Activated T-cell treated with anti-CD3 and anti-CD28 coated beads for 1 hour (primary cell): ENCODE data around the gene AK3.
"Not testable (repeated sequence)": the region's sequence is repeated elsewhere in the genome, so short reads cannot be mapped to it uniquely, and the experiment has no call there.

Experiments used
- DNase-seq: peaks from one replicate; pipeline ENCODE4 v3.0.0-alpha.2; 2020; ENCODE audit warnings: low read depth

Gene AK3

GRCh38 chr9:4740638-4741364, at the start of gene AK3:
Gene AK3 (minus strand): TSS chr9:4741202. CDS start chr9:4741087, 115 bp downstream.
- peak; percentile 71 for DNase-seq

GRCh38 chr9:4788703-4789102, 47.7 kb upstream of the AK3 start:
- DNase-seq, result no peak

- DNase-seq, result no peak
Measured at GRCh38 chr9:4787876-4788275, 46.9 kb upstream of the AK3 start.

GRCh38 chr9:4786599-4786998, 45.6 kb upstream of the AK3 start:
- no peak for DNase-seq

GRCh38 chr9:4784403-4784802, 43.4 kb upstream of the AK3 start:
- DNase-seq, result no peak

GRCh38 chr9:4783191-4783590, 42.2 kb upstream of the AK3 start:
- DNase-seq, result not testable (repeated sequence)

- DNase-seq, result no peak
Measured at GRCh38 chr9:4781408-4781807, 40.4 kb upstream of the AK3 start.

GRCh38 chr9:4780651-4781050, 39.6 kb upstream of the AK3 start:
- DNase-seq, result no peak

GRCh38 chr9:4774958-4775357, 34.0 kb upstream of the AK3 start:
- DNase-seq, result not testable (repeated sequence)

GRCh38 chr9:4774209-4774608, 33.2 kb upstream of the AK3 start:
- DNase-seq, result no peak

GRCh38 chr9:4771788-4772187, 30.8 kb upstream of the AK3 start:
- DNase-seq, result no peak

GRCh38 chr9:4769321-4770080, 28.5 kb upstream of the AK3 start:
- no peak for DNase-seq

GRCh38 chr9:4768681-4769080, 27.7 kb upstream of the AK3 start:
- no peak for DNase-seq

GRCh38 chr9:4764033-4764432, 23.0 kb upstream of the AK3 start:
- no peak for DNase-seq

- no peak for DNase-seq
Measured at GRCh38 chr9:4762886-4763541, 22.0 kb upstream of the AK3 start.

- DNase-seq, result peak; percentile 79
Measured at GRCh38 chr9:4762108-4762885, 21.3 kb upstream of the AK3 start.

- no peak for DNase-seq
Measured at GRCh38 chr9:4760122-4760521, 19.1 kb upstream of the AK3 start.

GRCh38 chr9:4756420-4756819, 15.4 kb upstream of the AK3 start:
- no peak for DNase-seq

- DNase-seq, result no peak
Measured at GRCh38 chr9:4755026-4755609, 14.1 kb upstream of the AK3 start.

GRCh38 chr9:4754530-4754929, 13.5 kb upstream of the AK3 start:
- DNase-seq, result not testable (repeated sequence)

GRCh38 chr9:4750023-4750673, 9.1 kb upstream of the AK3 start:
- no peak for DNase-seq
